IPS-15b (cell line): ENCODE measurements around the gene CD244.
"Not testable (repeated sequence)": the region's sequence is repeated elsewhere in the genome, so short reads cannot be mapped to it uniquely, and the experiment has no call there.

ENCODE experiments used
- H3K27me3 ChIP-seq: one replicate; pipeline ENCODE4 v1.6.1; 2013; ENCODE audit warnings: low read length; ENCODE audit not compliant: control insufficient read depth, insufficient read depth
- H3K36me3 ChIP-seq: one replicate; pipeline ENCODE4 v1.6.1; 2013; ENCODE audit warnings: low read length; ENCODE audit not compliant: control insufficient read depth, insufficient read depth
- H3K4me1 ChIP-seq: one replicate; pipeline ENCODE4 v1.6.1; 2013; ENCODE audit warnings: mild to moderate bottlenecking, low read length; ENCODE audit not compliant: control insufficient read depth, insufficient read depth
- H3K4me3 ChIP-seq: one replicate; pipeline ENCODE4 v1.5.1; 2013; ENCODE audit warnings: low read depth, low read length
- H3K9ac ChIP-seq: one replicate; pipeline ENCODE4 v1.6.1; 2013; ENCODE audit warnings: low read depth, mild to moderate bottlenecking, low read length
- H3K9me3 ChIP-seq: one replicate; pipeline ENCODE4 v1.6.1; 2013; ENCODE audit warnings: mild to moderate bottlenecking, low read length; ENCODE audit not compliant: control insufficient read depth, insufficient read depth

Gene CD244, protein sequence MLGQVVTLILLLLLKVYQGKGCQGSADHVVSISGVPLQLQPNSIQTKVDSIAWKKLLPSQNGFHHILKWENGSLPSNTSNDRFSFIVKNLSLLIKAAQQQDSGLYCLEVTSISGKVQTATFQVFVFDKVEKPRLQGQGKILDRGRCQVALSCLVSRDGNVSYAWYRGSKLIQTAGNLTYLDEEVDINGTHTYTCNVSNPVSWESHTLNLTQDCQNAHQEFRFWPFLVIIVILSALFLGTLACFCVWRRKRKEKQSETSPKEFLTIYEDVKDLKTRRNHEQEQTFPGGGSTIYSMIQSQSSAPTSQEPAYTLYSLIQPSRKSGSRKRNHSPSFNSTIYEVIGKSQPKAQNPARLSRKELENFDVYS

GRCh38 chr1:160862203-160863060 is at the start of gene CD244:
Gene CD244 (minus strand): TSS chr1:160862887. CDS start chr1:160862677, 210 bp downstream.
- Histone ChIP-seq H3K36me3 (no peaks in the 10 kb centered on the region), H3K27me3 (no peaks in the 10 kb centered on the region), H3K4me1 (no peaks in the 10 kb centered on the region)

DNA sequence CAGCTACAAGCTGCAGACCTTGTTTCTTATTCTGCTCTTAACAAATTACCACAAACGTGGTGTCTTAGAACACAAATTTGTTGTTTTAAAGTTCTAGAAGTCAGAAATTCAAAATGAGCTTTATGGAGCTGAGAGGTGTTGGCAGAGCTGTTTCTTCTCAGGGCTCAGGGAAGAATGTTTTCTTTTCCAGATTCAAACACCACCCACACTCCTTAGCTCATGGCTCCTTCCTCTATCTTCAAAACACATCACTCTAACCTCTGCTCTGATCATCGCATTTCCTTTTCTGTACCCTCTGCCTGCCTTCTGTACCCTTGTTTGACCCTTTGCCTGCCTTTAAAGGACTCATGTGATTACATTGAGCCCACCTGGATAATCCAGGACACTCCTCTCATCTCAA is 49.2 kb upstream of the CD244 start:
- Histone ChIP-seq H3K36me3 (no peaks in the 10 kb centered on the region), H3K4me3 (no peak overlapping the region), H3K9me3 (no peaks in the 10 kb centered on the region), H3K9ac (no peak overlapping the region), H3K4me1 (peaks cover 15% of the 10 kb centered on the region), H3K27me3 (no peaks in the 10 kb centered on the region)

More at GRCh38 chr1:160862203-160863060, at the start of gene CD244:
- Histone ChIP-seq H3K4me3 (no peak within 1 kb of the TSS), H3K9ac (no peak within 1 kb of the TSS), H3K9me3 (no peaks in the 10 kb centered on the region)

DNA sequence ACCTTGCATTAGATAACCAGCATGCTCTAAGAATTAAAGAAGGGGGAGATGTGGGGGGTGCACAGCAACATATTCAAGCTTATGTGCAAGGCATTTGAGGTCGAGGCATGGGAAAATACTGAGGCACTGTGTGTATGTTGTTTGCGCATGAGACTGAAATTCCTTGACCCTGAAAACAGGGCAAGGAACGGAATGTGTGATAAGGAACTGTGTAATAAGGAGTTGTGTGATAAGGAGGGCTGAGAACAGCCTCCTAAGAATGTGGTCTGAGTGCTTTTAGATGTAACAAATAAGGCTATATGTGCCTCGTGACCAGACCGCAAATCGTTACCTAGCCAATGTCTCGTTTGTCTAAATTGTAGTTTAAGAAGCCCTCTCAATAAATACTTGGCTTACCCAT is 48.8 kb upstream of the CD244 start:
- Histone ChIP-seq H3K27me3 (no peaks in the 10 kb centered on the region), H3K9ac (no peak overlapping the region), H3K4me1 (peaks cover 15% of the 10 kb centered on the region), H3K36me3 (no peaks in the 10 kb centered on the region), H3K4me3 (no peak overlapping the region), H3K9me3 (no peaks in the 10 kb centered on the region)

DNA sequence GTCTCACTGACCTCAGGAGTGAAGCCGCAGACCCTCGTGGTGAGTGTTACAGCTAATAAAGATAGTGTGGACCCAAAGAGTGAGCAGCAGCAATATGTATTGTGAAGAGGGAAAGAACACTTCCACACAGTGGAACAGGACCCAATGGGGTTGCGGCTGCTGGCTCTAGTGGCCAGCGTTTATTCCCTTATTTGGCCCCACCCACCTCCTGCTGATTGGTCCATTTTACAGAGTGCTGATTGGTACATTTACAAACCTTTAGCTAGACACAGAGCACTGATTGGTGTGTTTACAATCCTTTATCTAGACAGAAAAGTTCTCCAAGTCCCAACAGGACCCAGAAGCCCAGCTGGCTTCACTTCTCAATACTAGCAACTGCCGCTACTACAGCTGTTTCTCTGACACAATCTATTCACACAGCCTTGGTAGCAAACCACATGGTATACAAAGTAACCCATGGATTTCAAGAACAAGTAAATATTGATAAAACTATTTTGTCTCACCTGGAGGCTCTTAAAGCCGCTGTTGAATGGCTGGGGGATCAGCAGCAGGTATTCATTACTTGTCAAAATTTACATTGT is 47.6 kb upstream of the CD244 start:
- no peaks in the 10 kb centered on the region for H3K27me3 ChIP-seq
- peaks cover 18% of the 10 kb centered on the region for H3K4me1 ChIP-seq
- no peak overlapping the region for H3K9ac ChIP-seq
- H3K36me3 ChIP-seq, result no peaks in the 10 kb centered on the region
- H3K4me3 ChIP-seq, result no peak overlapping the region
- H3K9me3 ChIP-seq, result no peaks in the 10 kb centered on the region

- peaks cover 11% of the 10 kb centered on the region for H3K4me1 ChIP-seq
- H3K9me3 ChIP-seq, result no peaks in the 10 kb centered on the region
- H3K4me3 ChIP-seq, result no peak overlapping the region
- no peaks in the 10 kb centered on the region for H3K36me3 ChIP-seq
- H3K9ac ChIP-seq, result no peak overlapping the region
- H3K27me3 ChIP-seq, result no peaks in the 10 kb centered on the region
These were observed 45.3 kb upstream of the CD244 start for GRCh38 chr1:160907976-160908375.

- Histone ChIP-seq H3K9me3 (no peaks in the 10 kb centered on the region), H3K4me1 (peaks cover 3% of the 10 kb centered on the region), H3K27me3 (no peaks in the 10 kb centered on the region), H3K36me3 (no peaks in the 10 kb centered on the region), H3K9ac (no peak overlapping the region), H3K4me3 (no peak overlapping the region)
These were observed 42.9 kb upstream of the CD244 start for GRCh38 chr1:160905617-160905989.

GRCh38 chr1:160904783-160905616 is 42.3 kb upstream of the CD244 start:
- Histone ChIP-seq H3K9ac (no peak overlapping the region), H3K9me3 (no peaks in the 10 kb centered on the region), H3K36me3 (no peaks in the 10 kb centered on the region), H3K4me1 (peaks cover 3% of the 10 kb centered on the region), H3K4me3 (no peak overlapping the region), H3K27me3 (no peaks in the 10 kb centered on the region)

DNA sequence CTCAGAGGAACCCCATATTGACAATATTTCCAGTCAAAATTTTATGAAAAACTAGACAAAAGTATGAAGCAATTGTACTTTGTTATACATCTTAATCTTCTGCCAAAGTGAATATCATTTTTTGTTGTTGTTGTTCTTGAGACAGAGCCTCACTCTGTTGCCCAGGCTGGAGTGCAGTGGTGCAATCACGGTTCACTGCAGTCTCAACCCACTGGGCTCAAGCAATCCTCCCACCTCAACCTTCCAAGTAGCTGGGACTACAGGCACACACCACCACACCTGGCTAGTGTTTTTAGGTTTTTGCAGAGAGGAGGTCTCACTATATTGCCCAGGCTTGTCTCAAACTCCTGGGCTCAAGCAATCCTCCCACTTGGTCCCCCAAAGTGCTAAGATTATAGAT is 39.6 kb upstream of the CD244 start:
- not testable (repeated sequence) for H3K9me3 ChIP-seq, H3K36me3 ChIP-seq, H3K4me3 ChIP-seq, H3K27me3 ChIP-seq, H3K9ac ChIP-seq, H3K4me1 ChIP-seq

DNA sequence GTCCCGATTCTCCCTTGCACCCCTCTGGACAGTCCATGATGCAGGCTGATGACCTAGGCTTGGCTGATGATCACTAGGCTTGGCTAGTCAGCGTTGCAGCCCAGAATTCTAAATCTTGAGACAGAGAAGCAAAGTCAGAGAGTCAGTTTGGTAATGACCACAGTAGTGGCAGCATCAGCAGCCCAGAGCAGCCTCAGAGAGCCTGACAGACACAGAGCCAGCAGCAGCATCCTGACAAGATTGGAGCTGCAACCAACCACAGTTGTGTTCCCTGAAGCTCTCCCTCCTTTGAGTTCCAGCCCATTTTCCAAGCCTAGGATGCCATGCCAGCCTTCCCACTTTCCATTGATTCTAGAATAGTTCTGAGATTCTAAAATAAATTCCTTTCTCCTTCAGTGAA is 39.1 kb upstream of the CD244 start:
- no peak overlapping the region for H3K4me3 ChIP-seq
- no peaks in the 10 kb centered on the region for H3K36me3 ChIP-seq
- no peaks in the 10 kb centered on the region for H3K27me3 ChIP-seq
- no peaks in the 10 kb centered on the region for H3K9me3 ChIP-seq
- H3K9ac ChIP-seq, result no peak overlapping the region
- H3K4me1 ChIP-seq, result peaks cover 3% of the 10 kb centered on the region

DNA sequence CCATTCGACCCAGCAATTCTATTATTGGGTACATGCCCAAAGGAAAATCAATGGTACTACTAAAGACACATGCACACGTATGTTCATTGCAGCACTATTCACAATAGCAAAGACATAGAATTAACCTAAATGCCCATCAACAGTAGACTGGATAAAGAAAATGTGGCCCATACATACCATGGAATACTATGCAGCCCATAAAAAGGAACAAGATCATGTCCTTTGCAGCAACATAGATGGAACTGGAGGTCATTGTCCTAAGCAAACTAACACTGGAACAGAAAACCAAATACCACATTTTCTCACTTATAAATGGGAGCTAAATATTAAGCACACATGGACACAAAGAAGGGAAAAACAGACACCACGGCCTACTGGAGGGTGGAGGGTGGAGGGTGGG is 38.0 kb upstream of the CD244 start:
- H3K9me3 ChIP-seq, H3K27me3 ChIP-seq, H3K9ac ChIP-seq, H3K36me3 ChIP-seq, H3K4me3 ChIP-seq, H3K4me1 ChIP-seq: not testable (repeated sequence)

DNA sequence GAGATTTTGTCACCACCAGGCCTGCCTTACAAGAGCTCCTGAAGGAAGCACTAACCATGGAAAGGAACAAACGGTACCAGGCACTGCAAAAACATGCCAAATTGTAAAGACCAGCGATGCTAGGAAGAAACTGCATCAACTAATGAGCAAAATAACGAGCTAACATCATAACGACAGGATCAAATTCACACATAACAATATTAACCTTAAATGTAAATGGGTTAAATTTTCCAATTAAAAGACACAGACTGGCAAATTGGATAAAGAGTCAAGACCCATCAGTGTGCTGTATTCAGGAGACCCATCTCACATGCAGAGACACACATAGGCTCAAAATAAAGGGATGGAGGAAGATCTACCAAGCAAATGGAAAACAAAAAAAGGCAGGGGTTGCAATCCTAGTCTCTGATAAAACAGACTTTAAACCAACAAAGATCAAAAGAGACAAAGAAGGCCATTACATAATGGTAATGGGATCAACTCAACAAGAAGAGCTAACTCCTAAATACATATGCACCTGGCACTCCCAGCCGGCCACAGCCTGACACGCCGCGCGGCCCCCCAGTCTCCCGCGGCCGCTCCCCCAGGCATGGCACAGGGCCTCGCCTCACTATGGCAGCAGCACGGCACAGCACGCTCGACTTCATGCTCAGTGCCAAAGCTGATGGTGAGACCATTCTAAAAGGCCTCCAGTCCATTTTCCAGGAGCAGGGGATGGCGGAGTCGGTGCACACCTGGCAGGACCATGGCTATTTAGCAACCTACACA is 31.9 kb upstream of the CD244 start:
- not testable (repeated sequence) for H3K9me3 ChIP-seq, H3K4me3 ChIP-seq, H3K9ac ChIP-seq, H3K27me3 ChIP-seq, H3K4me1 ChIP-seq, H3K36me3 ChIP-seq
